Measurements from ENCODE around the gene BUD31. TPM values are rescaled to one million over a fixed set of nuclear protein-coding genes. Genes with fewer than 3 reads are reported as not detected.

The BUD31 gene
- 125 to 150 TPM (median 135 TPM) in 5 replicates for total RNA-seq (2022; extraction: Qiagen RNA extraction)

GRCh38 chr7:99408379-99409191 lies at the start of gene BUD31, which contains the start of gene PDAP1:
Gene BUD31, plus strand, starts transcription at chr7:99408969. Its CDS starts 2,124 bp downstream, at chr7:99411093.
Gene PDAP1, minus strand, starts transcription at chr7:99408597. Its CDS starts 49 bp downstream, at chr7:99408548.

GRCh38 chr7:99374111-99375064 lies 34.4 kb upstream of the BUD31 start, which contains the start of gene ARPC1B:
Gene ARPC1B, plus strand, starts transcription at chr7:99374730. Its CDS starts 10,985 bp downstream, at chr7:99385715.

GRCh38 chr7:99438573-99439480 lies 30.1 kb downstream of the BUD31 start, which contains the start of the genes CPSF4 and PTCD1:
Gene CPSF4, plus strand, starts transcription at chr7:99438943. Its CDS starts 140 bp downstream, at chr7:99439083.
Gene PTCD1, minus strand, starts transcription at chr7:99438798. Its CDS starts 3,556 bp downstream, at chr7:99435242.

Other genes with a start within 250 kb of the BUD31 start
- gene KPNA7, start 200.9 kb upstream of the BUD31 start, total RNA-seq (2022; extraction: Qiagen RNA extraction) = 1.0 to 1.5 TPM (median 1.2 TPM) in 5 replicates
- gene MYH16, start 136.1 kb upstream of the BUD31 start, total RNA-seq (2022; extraction: Qiagen RNA extraction) = 0.27 to 0.41 TPM (median 0.34 TPM) in 5 replicates
- gene ARPC1A, start 83.1 kb upstream of the BUD31 start, total RNA-seq (2022; extraction: Qiagen RNA extraction) = 118 to 133 TPM (median 125 TPM) in 5 replicates
- 277 to 306 TPM (median 283 TPM) in 5 replicates for gene ARPC1B, start 34.2 kb upstream of the BUD31 start, total RNA-seq (2022; extraction: Qiagen RNA extraction)
- 166 to 191 TPM (median 177 TPM) in 5 replicates for gene PDAP1, start 372 bp upstream of the BUD31 start, total RNA-seq (2022; extraction: Qiagen RNA extraction)
- 6.1 to 7.3 TPM (median 6.9 TPM) in 5 replicates for gene PTCD1, start 29.8 kb downstream of the BUD31 start, total RNA-seq (2022; extraction: Qiagen RNA extraction)
- gene CPSF4, start 30.0 kb downstream of the BUD31 start, total RNA-seq (2022; extraction: Qiagen RNA extraction) = 30.8 to 42.9 TPM (median 41.9 TPM) in 5 replicates
- gene ATP5MF, start 57.2 kb downstream of the BUD31 start, total RNA-seq (2022; extraction: Qiagen RNA extraction) = 902 to 1,182 TPM (median 918 TPM) in 5 replicates
- 7.8 to 9.1 TPM (median 8.3 TPM) in 5 replicates for gene ZNF789, start 63.9 kb downstream of the BUD31 start, total RNA-seq (2022; extraction: Qiagen RNA extraction)
- 15.9 to 18.4 TPM (median 17.9 TPM) in 5 replicates for gene ZNF394, start 91.3 kb downstream of the BUD31 start, total RNA-seq (2022; extraction: Qiagen RNA extraction)
- 8.3 to 10.8 TPM (median 8.8 TPM) in 5 replicates for gene ZKSCAN5, start 95.7 kb downstream of the BUD31 start, total RNA-seq (2022; extraction: Qiagen RNA extraction)
- gene FAM200A, start 143.1 kb downstream of the BUD31 start, total RNA-seq (2022; extraction: Qiagen RNA extraction) = 5.8 to 6.3 TPM (median 6.1 TPM) in 5 replicates
- 52.0 to 56.0 TPM (median 53.0 TPM) in 5 replicates for gene ZNF655, start 149.7 kb downstream of the BUD31 start, total RNA-seq (2022; extraction: Qiagen RNA extraction)
- gene TMEM225B, start 189.3 kb downstream of the BUD31 start, total RNA-seq (2022; extraction: Qiagen RNA extraction) = 0.79 to 1.2 TPM (median 1.0 TPM) in 5 replicates
- 8.2 to 9.6 TPM (median 8.9 TPM) in 5 replicates for gene ZSCAN25, start 208.0 kb downstream of the BUD31 start, total RNA-seq (2022; extraction: Qiagen RNA extraction)

Measured in A549 treated with AZD2906 at 1 μM for 4 hours (cell line).